ENCODE measurements around the gene DCAF12L2. TPM values are rescaled to one million over a fixed set of nuclear protein-coding genes. Genes with fewer than 3 reads are reported as not detected.

Gene DCAF12L2
- total RNA-seq, 1 experiment from 2014 or later: 1.2 TPM

DNA sequence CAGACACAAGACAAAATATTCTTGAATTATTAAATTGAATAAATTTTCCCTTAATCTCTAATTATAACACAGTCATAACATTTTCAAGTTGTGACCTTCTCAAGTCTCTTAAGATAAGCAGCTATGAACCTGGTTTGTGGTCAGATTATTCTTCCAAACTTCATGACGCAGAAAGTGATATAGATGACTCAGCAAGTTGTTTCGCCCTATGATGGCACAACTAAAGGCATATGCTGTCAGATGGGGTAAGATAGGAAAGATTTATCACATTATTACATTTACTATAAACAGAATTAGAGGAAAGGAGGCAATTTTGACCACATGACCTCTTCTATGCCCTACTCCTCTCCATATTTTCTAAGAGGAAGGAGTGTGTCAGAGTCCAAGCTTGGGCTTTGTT lies 4.6 kb upstream of the DCAF12L2 start:
- Histone ChIP-seq H3K4me1 (ENCODE audit: insufficient read depth, low read length) (no peaks in the 10 kb centered on the region), H2AFZ (ENCODE audit: low read length) (no peak overlapping the region), H3K27ac (ENCODE audit: insufficient read length, low read depth, low read length) (no peak overlapping the region), H2BK5ac (ENCODE audit: insufficient read length, low read length) (no peak overlapping the region), H2BK12ac (ENCODE audit: insufficient read length, low read depth, low read length) (no peak overlapping the region), H4K91ac (ENCODE audit: insufficient read length, low read depth, low read length) (no peak overlapping the region), H3K9me3 (ENCODE audit: control insufficient read depth, low read depth, low read length) (no peaks in the 10 kb centered on the region), H3K79me1 (ENCODE audit: insufficient read depth, low read depth, low read length, poor library complexity, severe bottlenecking) (no peaks in the 10 kb centered on the region), H4K8ac (replicated peaks; ENCODE audit: insufficient read length, low read depth, low read length) (no peak overlapping the region), H3K14ac (ENCODE audit: insufficient read depth, low read length) (no peak overlapping the region), H3K4me2 (ENCODE audit: insufficient read depth, insufficient read length, low read length) (no peak overlapping the region), H3K79me2 (ENCODE audit: insufficient read depth, low read length) (no peaks in the 10 kb centered on the region), H2BK120ac (ENCODE audit: low read depth, low read length, poor library complexity, severe bottlenecking) (no peak overlapping the region), H3K23ac (ENCODE audit: insufficient read length, low read depth, low read length) (no peak overlapping the region), H3K23me2 (ENCODE audit: insufficient read length, low read depth, low read length, poor library complexity, severe bottlenecking) (no peaks in the 10 kb centered on the region), H4K5ac (ENCODE audit: insufficient read length, low read depth, low read length) (no peak overlapping the region), H3K18ac (ENCODE audit: insufficient read length, low read depth, low read length) (no peak overlapping the region), H2BK15ac (ENCODE audit: low read depth, low read length) (no peak overlapping the region), H3K56ac (ENCODE audit: insufficient read length, low read depth, low read length) (no peak overlapping the region), H3K27me3 (ENCODE audit: insufficient read depth, low read length) (no peaks in the 10 kb centered on the region; the same call in 1 of the 2 replicates), H3K4ac (ENCODE audit: low read depth, low read length) (no peak overlapping the region), H3K9ac (ENCODE audit: extremely low read depth, insufficient read length, low read length) (no peak overlapping the region), H3T11ph (ENCODE audit: low read length) (no peak overlapping the region), H2AK5ac (ENCODE audit: insufficient read length, low read length) (no peak overlapping the region), H2BK20ac (ENCODE audit: low read depth, low read length, poor library complexity, severe bottlenecking) (no peak overlapping the region), H4K20me1 (ENCODE audit: control insufficient read depth, insufficient read depth, insufficient read length) (no peaks in the 10 kb centered on the region)
- H3K27ac Mint-ChIP-seq: no peak overlapping the region; a peak in 1 of 7 replicates
- no peaks in the 10 kb centered on the region for H3K4me1 Mint-ChIP-seq
- TF ChIP-seq, protein P1, sequence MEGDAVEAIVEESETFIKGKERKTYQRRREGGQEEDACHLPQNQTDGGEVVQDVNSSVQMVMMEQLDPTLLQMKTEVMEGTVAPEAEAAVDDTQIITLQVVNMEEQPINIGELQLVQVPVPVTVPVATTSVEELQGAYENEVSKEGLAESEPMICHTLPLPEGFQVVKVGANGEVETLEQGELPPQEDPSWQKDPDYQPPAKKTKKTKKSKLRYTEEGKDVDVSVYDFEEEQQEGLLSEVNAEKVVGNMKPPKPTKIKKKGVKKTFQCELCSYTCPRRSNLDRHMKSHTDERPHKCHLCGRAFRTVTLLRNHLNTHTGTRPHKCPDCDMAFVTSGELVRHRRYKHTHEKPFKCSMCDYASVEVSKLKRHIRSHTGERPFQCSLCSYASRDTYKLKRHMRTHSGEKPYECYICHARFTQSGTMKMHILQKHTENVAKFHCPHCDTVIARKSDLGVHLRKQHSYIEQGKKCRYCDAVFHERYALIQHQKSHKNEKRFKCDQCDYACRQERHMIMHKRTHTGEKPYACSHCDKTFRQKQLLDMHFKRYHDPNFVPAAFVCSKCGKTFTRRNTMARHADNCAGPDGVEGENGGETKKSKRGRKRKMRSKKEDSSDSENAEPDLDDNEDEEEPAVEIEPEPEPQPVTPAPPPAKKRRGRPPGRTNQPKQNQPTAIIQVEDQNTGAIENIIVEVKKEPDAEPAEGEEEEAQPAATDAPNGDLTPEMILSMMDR (conservative IDR thresholded peaks at IDR 0.05): no peak
- peaks cover 0 to 51% of the 10 kb centered on the region in 2 experiments; a peak in 3 of 5 replicates for H3K9me3 Mint-ChIP-seq
- no peaks in the 10 kb centered on the region; a peak in 1 of 7 replicates for H3K36me3 Mint-ChIP-seq (ENCODE audit: insufficient read depth in 1 of 3, low read depth in 3 of 3)
- H3K27me3 Mint-ChIP-seq (ENCODE audit: low read depth): peaks cover 18% of the 10 kb centered on the region
- no peak overlapping the region for H3K4me3 Mint-ChIP-seq
- WGBS (ENCODE audit: extremely low coverage, insufficient read length, low lambda C conversion rate): no CpG with 5 or more reads among the region's 2 CpGs
- DNase-seq: no peak
